Measurements from ENCODE around the gene SRRM1. TPM values are rescaled to one million over a fixed set of nuclear protein-coding genes. Genes with fewer than 3 reads are reported as not detected.

SRRM1 gene
- total and polyA plus RNA-seq, 2 experiments from 2014 or later = 118 to 666 TPM

GRCh38 chr1:24657781-24658180 is 14.7 kb downstream of the SRRM1 start (continued):
- TF ChIP-seq ZNF331 (CRISPR knock-in tag; IDR thresholded peaks at IDR 0.05; ENCODE audit: low read depth) (no peak), ETS1 (IDR thresholded peaks at IDR 0.05) (no peak)

GRCh38 chr1:24659166-24659904 is 16.2 kb downstream of the SRRM1 start:
- H3K4me3 ChIP-seq = no peak overlapping the region
- ATAC-seq = no peak
- Mint-ChIP-seq H3K27me3 (ENCODE audit: insufficient read depth, low read depth, poor library complexity) (no peaks in the 10 kb centered on the region), H3K36me3 (ENCODE audit: low read depth) (peaks cover 93% of the 10 kb centered on the region), H3K4me1 (no peaks in the 10 kb centered on the region), H3K4me3 (no peak overlapping the region), H3K9me3 (no peaks in the 10 kb centered on the region), H3K27ac (no peak overlapping the region)
- no peaks in the 10 kb centered on the region for H3K27me3 ChIP-seq (ENCODE audit: insufficient read depth)
- H2AFZ ChIP-seq = no peak overlapping the region
- no peak overlapping the region for H3K4me2 ChIP-seq
- H4K20me1 ChIP-seq (replicated peaks; ENCODE audit: insufficient read depth) = peaks cover 35% of the 10 kb centered on the region
- H3K9me2 ChIP-seq (ENCODE audit: insufficient read depth) = no peaks in the 10 kb centered on the region
- no peaks in the 10 kb centered on the region for H3K4me1 ChIP-seq (ENCODE audit: insufficient read depth)
- no peak for DNase-seq (ENCODE audit: low spot score)
- peaks cover 75% of the 10 kb centered on the region for H3K79me2 ChIP-seq (replicated peaks; ENCODE audit: insufficient read depth)
- peaks cover 95% of the 10 kb centered on the region for H3K36me3 ChIP-seq (ENCODE audit: insufficient read depth)
- H3F3A ChIP-seq (replicated peaks; ENCODE audit: low read depth) = 0 out of 2 replicates have a peak, but pooled peaks cover 14% of the 10 kb centered on the region
- TF ChIP-seq REST (IDR thresholded peaks at IDR 0.05; ENCODE audit: unreplicated experiment) (no peak), EZH2phosphoT487 (IDR thresholded peaks at IDR 0.05; ENCODE audit: unreplicated experiment) (no peak), EZH2 (IDR thresholded peaks at IDR 0.05; ENCODE audit: low read depth, unreplicated experiment) (no peak), POLR2AphosphoS5 (IDR thresholded peaks at IDR 0.05; ENCODE audit: low read depth) (no peak), JUNB (IDR thresholded peaks at IDR 0.05; ENCODE audit: unreplicated experiment) (no peak), CTCF (conservative IDR thresholded peaks at IDR 0.05; ENCODE audit: low read depth in 2 of 2) (no peak)
- H3K27ac ChIP-seq (ENCODE audit: low read depth) = no peak overlapping the region
